Loucy (cell line): ENCODE data around the gene FLOT2.
A peak's percentile ranks its signal among the peaks of the same experiment; 100 is the strongest.

ENCODE experiments used
- H2AFZ ChIP-seq: fragments of 200-600 bp; sonication (generic); 2 replicates; pipeline ENCODE4 v1.6.0; 2016; ENCODE audit warnings: antibody characterized with exemption, mild to moderate bottlenecking, low read length, moderate library complexity
- H3F3A ChIP-seq: fragments of 200-600 bp; 2 replicates; pipeline ENCODE4 v1.6.0; 2016; ENCODE audit warnings: antibody characterized with exemption, low read depth, mild to moderate bottlenecking
- H3K27me3 ChIP-seq: fragments of 200-600 bp; sonication (generic); 2 replicates; pipeline ENCODE4 v1.6.1; 2014; ENCODE audit warnings: low read length, mild to moderate bottlenecking; ENCODE audit not compliant: insufficient read depth, poor library complexity, severe bottlenecking
- H3K36me3 ChIP-seq: fragments of 200-600 bp; sonication (generic); 2 replicates; pipeline ENCODE4 v1.6.1; 2016; ENCODE audit warnings: low read length; ENCODE audit not compliant: insufficient read depth
- H3K4me1 ChIP-seq: fragments of 200-600 bp; sonication (generic); 2 replicates; pipeline ENCODE4 v1.5.1; 2014; ENCODE audit warnings: low read length, mild to moderate bottlenecking; ENCODE audit not compliant: insufficient read depth, poor library complexity, severe bottlenecking
- H3K4me2 ChIP-seq: fragments of 200-600 bp; sonication (generic); 2 replicates; pipeline ENCODE4 v1.6.0; 2014; ENCODE audit warnings: antibody characterized with exemption, low read length, low read depth, mild to moderate bottlenecking; ENCODE audit not compliant: poor library complexity, severe bottlenecking
- H3K4me3 ChIP-seq: fragments of 200-600 bp; sonication (generic); 2 replicates; pipeline ENCODE4 v1.5.1; 2014; ENCODE audit warnings: low read length, mild to moderate bottlenecking, mixed read lengths; ENCODE audit not compliant: poor library complexity, severe bottlenecking
- H3K79me2 ChIP-seq: fragments of 200-600 bp; sonication (generic); 2 replicates; pipeline ENCODE4 v1.6.1; 2014; ENCODE audit warnings: low read length; ENCODE audit not compliant: insufficient read depth
- H3K9ac ChIP-seq: fragments of 200-600 bp; sonication (generic); 2 replicates; pipeline ENCODE4 v1.6.0; 2014; ENCODE audit warnings: mild to moderate bottlenecking, low read depth, low read length, moderate library complexity; ENCODE audit not compliant: poor library complexity, severe bottlenecking
- H3K9me2 ChIP-seq: fragments of 200-600 bp; sonication (generic); replicated peaks from 2 replicates; pipeline ENCODE4 v1.6.1; 2016; ENCODE audit warnings: low read depth, low read length, mixed read lengths
- H3K9me3 ChIP-seq: fragments of 200-600 bp; sonication (generic); 2 replicates; pipeline ENCODE4 v1.6.1; 2014; ENCODE audit warnings: mild to moderate bottlenecking, antibody characterized with exemption, low read length, low read depth; ENCODE audit not compliant: insufficient read depth
- H4K20me1 ChIP-seq: fragments of 200-600 bp; sonication (generic); 2 replicates; pipeline ENCODE4 v1.6.0; 2014; ENCODE audit warnings: antibody characterized with exemption, low read length, mild to moderate bottlenecking; ENCODE audit not compliant: insufficient read depth, poor library complexity, severe bottlenecking
- EZH2phosphoT487 ChIP-seq: fragments of 200-600 bp; IDR thresholded peaks from 2 replicates; pipeline ENCODE4 v1.6.1; 2018; ENCODE audit warnings: antibody characterized with exemption, mild to moderate bottlenecking, moderate library complexity, borderline replicate concordance
- TF ChIP-seq, protein P1 (sequence below): fragments of 200-600 bp; sonication (generic); conservative IDR thresholded peaks from 2 replicates; pipeline ENCODE4 v1.5.1; 2014; ENCODE audit warnings: mild to moderate bottlenecking, antibody characterized with exemption, low read length

FLOT2 gene

GRCh38 chr17:28901866-28902818 is 4.6 kb upstream of the FLOT2 start:
- no peaks in the 10 kb centered on the region for H3K9me2 ChIP-seq
- peak overlapping the region; percentile 81 for H3K9ac ChIP-seq
- H3F3A ChIP-seq = no peaks in the 10 kb centered on the region
- peak overlapping the region; percentile 84 for H3K4me2 ChIP-seq
- peak overlapping the region; percentile 77 for H3K4me3 ChIP-seq
- peaks cover 15% of the 10 kb centered on the region; the same call in 1 of the 2 replicates for H3K36me3 ChIP-seq
- H3K79me2 ChIP-seq = peaks cover 27% of the 10 kb centered on the region
- H2AFZ ChIP-seq = peak overlapping the region; percentile 88
- TF ChIP-seq EZH2phosphoT487 = no peak
- TF ChIP-seq, protein P1, sequence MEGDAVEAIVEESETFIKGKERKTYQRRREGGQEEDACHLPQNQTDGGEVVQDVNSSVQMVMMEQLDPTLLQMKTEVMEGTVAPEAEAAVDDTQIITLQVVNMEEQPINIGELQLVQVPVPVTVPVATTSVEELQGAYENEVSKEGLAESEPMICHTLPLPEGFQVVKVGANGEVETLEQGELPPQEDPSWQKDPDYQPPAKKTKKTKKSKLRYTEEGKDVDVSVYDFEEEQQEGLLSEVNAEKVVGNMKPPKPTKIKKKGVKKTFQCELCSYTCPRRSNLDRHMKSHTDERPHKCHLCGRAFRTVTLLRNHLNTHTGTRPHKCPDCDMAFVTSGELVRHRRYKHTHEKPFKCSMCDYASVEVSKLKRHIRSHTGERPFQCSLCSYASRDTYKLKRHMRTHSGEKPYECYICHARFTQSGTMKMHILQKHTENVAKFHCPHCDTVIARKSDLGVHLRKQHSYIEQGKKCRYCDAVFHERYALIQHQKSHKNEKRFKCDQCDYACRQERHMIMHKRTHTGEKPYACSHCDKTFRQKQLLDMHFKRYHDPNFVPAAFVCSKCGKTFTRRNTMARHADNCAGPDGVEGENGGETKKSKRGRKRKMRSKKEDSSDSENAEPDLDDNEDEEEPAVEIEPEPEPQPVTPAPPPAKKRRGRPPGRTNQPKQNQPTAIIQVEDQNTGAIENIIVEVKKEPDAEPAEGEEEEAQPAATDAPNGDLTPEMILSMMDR = no peak
- no peaks in the 10 kb centered on the region for H3K27me3 ChIP-seq
- H3K4me1 ChIP-seq = peaks cover 39% of the 10 kb centered on the region
- no peaks in the 10 kb centered on the region for H3K9me3 ChIP-seq
- peaks cover 5% of the 10 kb centered on the region for H4K20me1 ChIP-seq

DNA sequence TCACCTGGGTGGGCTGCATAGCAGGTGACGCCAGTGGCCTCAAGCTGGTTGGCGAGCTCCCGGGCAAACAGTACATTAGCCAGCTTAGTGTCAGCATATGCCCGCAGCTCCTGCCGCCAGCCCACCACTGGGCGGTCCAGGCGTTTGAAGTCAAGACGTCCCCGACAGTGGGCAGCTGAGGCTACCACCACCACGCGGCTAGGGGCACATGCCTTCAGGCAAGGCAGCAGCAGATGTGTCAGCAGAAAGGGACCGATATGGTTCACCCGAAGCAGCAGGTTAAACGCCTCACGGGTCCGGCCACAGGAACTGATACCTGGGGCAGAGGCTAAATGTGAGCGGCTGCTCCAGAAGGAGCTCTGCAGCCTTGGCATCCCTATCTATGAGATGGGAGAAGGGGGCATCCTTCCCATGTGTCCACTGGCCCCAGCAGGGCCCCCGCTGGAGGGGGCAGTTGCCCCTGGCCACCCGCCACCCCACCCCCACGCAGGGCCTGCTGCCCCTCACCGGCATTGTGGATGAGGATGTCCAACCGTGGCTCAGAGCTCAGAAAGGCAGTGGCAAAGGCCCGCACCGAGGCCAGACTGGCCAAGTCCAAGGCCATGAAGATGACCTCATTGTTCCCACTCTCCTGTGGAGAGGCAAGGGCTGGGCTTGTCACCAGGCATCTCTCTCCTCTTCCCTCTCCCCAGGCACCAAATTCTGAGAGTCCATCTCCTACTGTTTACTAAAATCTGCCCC is 3.6 kb upstream of the FLOT2 start:
- Histone ChIP-seq H3K4me2 (peak overlapping the region; percentile 84), H3K4me1 (peaks cover 44% of the 10 kb centered on the region), H3K79me2 (peaks cover 37% of the 10 kb centered on the region), H3F3A (no peaks in the 10 kb centered on the region), H4K20me1 (peaks cover 11% of the 10 kb centered on the region), H3K9me3 (no peaks in the 10 kb centered on the region), H3K36me3 (peaks cover 5% of the 10 kb centered on the region; the same call in 1 of the 2 replicates), H3K27me3 (no peaks in the 10 kb centered on the region), H3K9me2 (no peaks in the 10 kb centered on the region), H3K9ac (peak overlapping the region; percentile 81), H2AFZ (no peak overlapping the region), H3K4me3 (peak overlapping the region; percentile 77)
- TF ChIP-seq, protein P1 = no peak
- TF ChIP-seq EZH2phosphoT487 = no peak

- Histone ChIP-seq H4K20me1 (peaks cover 20% of the 10 kb centered on the region), H3K27me3 (no peaks in the 10 kb centered on the region), H3K4me1 (peaks cover 52% of the 10 kb centered on the region), H3K9me2 (no peaks in the 10 kb centered on the region), H3F3A (no peaks in the 10 kb centered on the region), H3K36me3 (no peaks in the 10 kb centered on the region), H3K4me2 (peak overlapping the region; percentile 14), H3K9ac (no peak overlapping the region), H3K9me3 (no peaks in the 10 kb centered on the region), H3K4me3 (peak overlapping the region; percentile 15), H2AFZ (no peak overlapping the region), H3K79me2 (peaks cover 51% of the 10 kb centered on the region)
- TF ChIP-seq, protein P1 = no peak
- no peak for TF ChIP-seq EZH2phosphoT487
Measured at GRCh38 chr17:28899212-28899815, 1.8 kb upstream of the FLOT2 start.
